Fibroblast of skin of right biceps (primary cell): ENCODE results near the gene PIGO.

Experiments used
- DNase-seq: peaks from one replicate; pipeline ENCODE4 v3.0.0-alpha.2; 2013

The PIGO gene

DNA sequence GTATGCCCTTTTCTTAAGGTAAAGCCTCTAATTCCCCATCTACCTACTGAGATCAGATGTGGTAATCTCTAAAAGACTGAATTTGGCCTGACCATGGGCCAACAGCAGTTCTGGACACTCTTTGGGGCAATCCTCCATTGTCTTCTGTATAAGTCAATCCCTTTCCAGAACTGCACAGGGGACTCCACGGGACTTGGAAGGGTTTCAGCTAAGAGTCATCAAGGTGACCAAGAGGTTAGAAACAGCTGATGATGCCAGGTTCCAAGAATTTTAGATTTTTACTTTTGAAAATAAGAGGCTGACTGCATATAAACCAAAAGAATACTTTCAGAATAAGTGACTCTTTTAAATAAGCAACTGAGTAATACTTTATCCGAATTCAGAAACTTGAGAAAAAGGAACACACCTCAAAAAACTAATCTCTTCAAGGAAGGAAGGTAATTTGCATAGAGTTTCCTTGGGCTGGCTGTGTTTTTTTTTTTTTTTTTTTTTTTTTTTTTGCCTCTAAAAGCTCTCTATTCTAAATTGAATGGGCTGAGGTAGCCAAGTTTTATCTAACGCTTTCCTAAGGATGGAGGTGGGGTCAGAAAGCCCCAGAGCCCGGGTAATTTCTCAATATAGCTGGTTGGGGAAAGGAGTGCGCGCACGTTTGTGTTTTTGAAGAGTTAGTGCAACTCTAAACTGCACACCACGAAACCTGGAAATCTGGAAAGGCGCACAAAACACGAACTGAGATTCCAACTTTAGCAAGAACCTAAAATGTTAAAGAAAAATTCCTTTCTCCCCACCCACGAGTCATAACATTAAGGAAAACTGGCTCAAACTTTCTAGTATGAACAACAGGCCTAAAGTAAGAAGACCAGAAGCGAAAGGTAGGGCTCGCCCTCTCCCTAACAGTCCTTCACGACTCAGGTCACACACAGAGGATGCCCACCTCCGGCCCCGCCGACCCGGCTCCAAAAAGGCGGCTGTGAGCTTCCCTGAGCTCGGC, 25.3 kb downstream of the PIGO start:
- DNase-seq, result peak; percentile 45

DNA sequence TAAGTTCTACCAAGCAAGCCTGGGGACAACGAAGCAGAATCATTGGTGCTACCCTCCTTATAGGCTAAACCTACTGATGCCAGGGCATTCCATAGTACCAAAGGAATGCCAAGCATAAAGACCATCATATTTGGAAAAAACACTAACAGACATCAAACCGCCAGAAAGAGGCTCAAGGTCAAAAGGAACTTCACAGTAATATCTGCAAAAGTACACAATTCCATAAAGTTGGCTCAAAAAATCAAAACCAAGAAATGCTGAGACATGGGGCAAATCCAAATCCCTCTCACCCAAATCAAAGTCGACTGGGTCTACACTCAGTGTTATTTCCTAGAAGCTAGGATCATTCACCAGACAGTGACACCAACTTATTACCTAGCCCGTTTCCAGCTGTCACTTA, 27.4 kb downstream of the PIGO start:
- no peak for DNase-seq

DNA sequence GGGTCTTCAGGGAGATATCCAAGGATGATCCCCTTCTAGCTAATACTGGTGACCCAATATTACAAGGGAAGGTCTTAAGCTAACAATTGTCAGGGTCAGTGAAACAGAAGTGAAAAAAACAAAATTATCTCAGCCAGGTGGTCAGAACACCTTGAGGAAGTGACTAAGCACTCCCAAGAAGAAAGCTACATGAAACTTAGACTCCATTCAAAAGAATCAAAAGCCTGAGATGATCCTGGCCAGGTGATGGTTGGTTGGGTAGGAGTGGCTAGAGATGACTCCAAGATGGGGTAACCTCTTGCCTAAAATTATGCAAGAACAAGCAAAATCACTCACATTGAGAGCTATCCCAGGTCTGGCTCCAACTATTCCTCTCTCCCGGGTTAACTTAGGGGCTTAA, 29.3 kb downstream of the PIGO start:
- DNase-seq, result no peak

DNA sequence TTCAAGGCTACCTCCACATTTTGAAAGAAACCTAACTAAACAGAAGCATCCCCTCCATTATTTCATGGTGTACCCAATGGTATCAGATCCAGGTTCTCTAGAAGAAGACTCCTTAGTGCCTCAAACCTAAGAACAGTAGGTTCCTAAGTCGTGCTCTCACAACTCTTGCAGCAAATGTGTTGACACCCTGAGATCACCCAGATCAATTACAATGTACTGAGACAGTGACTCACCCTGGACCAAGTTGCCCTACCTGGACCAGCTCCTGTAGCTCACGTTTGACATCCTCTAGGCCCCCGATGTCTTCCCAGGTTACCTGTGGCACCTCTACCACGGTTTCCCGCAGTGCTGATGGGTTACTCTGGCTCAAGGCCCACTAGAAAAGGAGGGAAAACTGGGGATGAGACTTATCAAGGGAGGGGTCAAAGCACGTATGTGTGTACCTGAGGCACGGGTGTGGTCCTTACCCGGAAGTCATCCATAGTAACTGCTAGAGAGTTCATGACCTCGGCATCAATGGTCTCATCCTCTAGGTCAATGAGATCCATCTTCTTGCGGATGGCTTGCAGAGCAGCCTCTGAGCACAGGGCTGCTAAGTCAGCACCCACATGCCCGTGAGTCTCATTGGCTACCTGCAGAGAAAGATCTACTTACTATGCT, 35.7 kb downstream of the PIGO start:
- DNase-seq, result no peak

DNA sequence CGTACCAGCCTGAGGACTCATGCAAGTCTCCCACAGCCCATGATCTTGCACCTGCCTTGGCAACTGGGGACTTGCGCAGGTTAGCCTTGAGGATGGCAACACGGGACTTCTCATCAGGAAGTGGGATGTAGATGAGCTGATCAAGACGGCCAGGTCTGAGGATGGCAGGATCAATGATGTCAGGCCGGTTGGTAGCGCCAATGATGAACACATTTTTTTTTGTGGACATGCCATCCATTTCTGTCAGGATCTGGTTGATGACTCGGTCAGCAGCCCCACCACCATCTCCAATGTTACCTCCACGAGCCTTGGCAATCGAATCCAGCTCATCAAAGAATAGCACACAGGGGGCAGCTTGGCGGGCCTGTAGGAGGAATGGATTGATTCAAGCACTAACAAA, 37.0 kb downstream of the PIGO start:
- DNase-seq, result no peak

DNA sequence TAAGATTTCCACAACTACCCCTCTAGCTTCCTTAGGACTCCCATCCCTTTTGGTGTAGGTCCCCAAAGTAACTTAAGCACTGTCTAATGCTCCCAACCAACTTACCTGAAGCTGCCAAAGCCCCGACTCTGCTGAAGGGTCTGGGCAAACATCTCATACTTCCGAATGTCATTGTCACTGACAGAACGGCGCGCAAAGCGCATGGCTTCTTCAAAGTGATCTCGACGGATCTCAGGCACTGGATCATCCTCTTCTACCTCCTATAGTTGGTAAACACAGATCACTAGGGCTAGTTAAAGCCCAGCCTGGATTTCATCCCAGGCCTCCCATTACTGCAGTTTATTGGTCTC, 39.1 kb downstream of the PIGO start:
- no peak for DNase-seq

DNA sequence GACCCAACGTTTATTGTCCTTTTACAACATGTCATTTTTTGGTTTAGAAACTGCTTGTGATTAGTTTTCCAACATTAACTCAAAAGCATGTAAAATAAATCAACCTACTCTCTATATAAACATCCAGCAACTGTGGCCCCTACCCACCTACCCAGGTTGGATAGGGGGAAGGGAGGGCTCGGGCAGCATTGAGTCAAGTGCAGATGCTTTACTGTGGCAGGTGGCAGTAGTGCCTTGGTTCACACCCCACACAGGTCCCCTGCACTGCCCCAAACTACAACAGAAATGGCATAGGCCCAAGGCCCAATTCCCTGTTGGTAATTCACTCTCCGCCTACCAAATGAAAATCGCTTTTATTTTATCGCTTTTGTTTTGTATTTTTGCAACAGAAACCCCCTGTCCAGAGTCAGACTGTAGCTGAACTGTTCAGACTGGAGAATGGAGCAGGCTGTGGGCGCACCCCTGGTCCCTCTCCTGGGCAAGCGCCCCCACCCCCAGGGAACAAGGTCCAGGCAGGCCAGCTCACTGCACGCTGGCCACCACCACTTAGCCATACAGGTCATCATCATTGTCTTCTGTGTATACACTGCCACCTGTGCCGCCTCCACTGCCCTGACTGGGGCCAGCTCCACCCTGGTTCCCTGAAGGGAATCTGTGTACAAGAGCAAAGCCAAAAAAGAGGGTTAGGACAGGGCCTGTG, 39.7 kb downstream of the PIGO start:
- no peak for DNase-seq

DNA sequence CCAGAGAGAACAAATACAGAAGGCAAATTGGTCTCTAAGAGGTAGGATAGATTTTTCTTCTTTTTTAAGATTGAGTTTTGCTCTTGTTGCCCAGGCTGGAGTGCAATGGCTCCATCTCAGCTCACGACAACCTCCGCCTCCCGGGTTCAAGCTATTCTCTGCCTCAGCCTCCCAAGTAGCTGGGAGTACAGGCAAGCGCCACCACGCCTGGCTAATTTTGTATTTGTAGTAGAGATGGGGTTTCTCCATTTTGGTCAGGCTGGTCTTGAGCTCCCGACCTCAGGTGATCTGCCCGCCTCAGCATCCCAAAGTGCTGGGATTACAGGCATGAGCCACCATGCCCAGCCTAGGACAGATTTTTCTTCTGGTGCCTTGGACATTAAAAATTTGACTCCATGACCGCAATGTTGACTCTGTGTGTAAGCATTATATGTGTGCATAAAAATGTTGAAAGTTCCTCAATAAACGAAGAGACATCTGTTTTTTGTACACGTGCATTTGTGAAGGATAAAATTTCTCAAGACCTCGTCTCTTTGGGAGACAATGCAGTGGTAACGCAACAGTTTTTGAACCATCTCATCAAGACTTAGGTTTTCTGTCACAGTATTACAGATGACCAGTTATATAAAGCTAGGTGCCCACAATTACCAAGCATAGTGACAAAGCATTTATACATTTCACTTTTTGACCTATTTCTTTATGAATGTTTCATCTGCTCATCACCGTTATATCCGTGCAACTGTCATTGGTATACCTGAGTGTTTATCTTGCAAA, 41.3 kb downstream of the PIGO start:
- no peak for DNase-seq

DNA sequence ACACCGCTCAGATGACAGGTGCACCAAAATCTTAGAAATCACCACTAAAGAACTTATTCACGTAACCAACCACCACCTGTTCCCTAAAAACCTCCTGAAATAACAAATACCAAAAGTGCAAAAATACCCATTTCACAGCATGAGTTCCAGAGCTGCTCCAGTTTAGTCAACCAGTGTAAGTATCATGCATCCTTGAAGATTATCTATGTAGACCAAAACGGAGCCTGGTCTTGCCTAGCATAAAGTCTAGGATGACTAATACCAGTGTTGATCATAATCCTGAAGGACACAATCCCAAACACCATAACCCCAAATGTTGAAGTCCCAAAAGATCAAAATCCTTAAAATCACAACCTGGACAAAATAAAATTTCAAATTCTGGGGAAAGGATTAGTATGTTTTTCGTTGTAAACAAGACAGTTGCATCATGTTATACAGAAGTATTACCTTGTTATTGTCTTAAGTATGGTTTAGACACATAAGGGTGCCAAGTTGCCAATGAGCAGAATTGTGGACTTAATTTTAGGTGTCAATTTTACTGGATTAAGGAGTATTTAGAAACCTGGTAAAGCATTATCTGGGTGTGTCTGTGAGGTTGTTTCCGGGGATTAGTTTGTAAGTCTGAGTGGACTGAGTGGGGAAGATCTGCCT, 42.1 kb downstream of the PIGO start:
- DNase-seq, result no peak

DNA sequence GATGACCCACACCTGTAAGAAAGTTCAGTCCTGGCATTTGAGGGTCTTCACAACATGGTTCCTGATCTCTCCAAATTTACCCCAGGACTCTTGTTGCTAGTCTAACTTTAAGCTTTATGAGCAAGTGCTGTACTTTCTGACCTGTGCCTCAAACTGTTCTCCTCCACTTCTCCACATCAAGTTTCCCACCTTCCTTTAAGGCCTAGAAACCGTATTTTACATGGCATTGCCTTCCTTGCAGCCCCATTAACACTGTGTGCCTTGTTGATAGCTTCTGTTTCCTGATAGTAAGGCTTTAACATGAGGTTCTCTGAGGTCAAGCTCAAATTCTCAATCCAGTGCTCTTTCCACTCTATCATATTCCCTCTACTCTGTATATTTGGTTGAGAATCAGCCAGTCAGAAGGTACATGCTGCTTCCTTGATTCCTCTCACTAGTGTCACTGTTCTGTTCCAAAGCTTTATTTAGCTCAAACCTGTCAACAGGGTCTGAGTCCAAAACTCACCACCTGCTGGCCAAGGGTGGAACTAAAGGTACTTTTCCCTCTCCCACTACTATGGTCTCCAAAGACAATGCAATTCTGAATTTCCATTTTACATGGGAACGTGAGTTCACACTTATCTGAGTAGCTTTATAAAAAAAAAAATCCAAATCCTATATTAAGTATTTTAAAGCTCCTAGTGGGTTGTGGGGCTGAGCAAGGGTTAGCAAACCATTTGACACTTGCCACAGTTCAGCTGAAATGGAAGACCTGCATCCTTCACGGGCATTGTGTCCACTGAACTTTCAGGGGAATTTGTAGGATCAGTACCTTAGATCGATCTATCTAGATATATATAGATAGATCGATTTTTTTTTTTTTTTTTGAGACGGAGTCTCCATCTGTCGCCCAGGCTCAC, 45.1 kb downstream of the PIGO start:
- DNase-seq, result peak; percentile 52

DNA sequence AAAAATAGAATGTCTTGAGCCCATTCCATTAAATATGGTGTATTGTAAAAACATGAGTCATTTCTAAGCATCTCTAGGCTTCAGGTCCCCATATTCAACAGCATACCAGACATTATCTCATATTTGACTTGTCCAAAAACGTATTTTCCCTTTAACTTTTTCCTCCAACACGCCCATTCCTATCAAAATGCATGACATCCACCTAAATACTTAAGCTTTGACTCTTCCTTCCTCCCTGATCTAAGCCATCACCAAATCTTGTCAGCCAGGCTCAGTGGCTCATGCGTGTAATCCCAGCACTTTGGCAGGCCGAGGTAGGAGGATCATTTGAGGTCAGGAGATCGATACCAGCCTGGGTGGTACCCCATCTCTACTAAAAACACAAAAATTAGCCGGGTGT, 47.9 kb downstream of the PIGO start:
- peak; percentile 26 for DNase-seq

DNA sequence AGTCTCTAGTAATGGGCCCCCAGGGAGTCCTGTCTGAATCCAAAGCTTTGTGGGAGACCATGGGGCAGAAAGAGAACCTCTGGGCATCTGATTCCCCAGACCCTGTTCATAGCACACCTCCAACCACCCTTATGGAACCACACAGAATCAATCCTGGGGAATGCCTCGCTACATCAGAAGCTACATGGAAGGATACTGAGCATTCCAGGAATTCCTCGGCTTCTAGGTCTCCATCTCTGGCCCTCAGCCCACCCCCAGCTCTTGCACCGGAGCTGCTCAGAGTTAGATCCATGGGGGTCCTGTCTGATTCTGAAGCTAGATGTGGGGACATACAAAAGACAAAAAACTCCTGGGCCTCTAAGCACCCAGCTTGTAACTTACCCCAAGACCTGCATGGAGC, 52.3 kb downstream of the PIGO start:
- DNase-seq, result peak; percentile 44

DNA sequence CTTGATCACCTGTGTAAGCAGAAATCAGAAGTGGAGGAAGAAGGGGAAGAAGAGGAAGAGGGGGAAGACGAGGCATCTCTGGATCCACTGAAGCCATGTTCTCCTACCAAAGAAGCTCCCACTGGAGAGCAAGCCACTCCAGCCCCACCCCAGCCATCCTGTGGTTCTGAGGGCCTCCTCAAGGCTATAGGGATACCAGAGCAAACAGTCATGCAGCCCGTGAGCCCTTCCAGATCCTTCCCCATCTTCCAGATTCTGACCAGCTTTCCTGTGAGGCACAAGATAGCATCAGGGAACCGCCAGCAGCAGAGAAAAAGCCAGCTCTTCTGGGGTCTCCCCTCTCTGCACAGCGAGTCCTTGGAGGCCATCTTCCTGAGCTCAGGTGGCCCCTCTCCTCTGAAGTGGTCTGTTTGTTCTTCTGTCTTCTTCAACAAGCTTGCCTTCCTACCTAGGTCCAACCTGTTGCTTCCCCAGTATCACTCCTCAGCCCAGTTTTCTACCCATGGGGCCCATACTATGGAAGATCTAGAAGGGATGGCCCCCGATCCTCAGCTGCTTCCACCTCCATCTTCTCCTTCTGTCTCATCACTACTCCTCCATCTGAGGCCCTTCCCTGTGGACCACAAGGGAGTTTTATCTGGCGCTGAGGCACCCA, 53.4 kb downstream of the PIGO start:
- no peak for DNase-seq

DNA sequence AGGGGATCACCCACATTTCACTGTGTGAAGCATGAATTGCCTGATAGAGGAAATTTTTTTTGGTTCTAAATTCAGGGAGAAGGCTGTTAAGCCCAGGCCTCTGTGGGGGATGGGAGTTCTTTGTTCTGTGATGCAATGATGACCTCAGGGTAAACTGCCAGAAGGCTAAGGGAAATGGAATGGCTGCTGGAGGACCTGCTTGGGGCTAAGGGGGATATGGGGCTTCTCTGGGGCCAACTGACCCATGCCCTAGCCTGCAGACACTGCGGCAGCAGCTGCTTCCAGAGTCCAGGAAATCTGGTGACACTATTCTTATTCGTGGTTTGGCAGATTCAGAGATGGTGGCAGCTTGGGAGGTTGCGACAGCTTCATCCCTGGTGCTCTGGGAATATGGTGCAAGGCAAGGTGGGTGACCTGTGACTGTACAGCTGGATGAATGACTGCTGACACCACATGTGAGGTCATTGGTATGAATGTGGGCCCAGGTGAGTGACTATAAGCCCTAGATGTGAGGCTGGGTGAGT, 54.2 kb downstream of the PIGO start:
- peak; percentile 26 for DNase-seq
